Right renal cortex interstitium (tissue), 3 donors: Measurements from ENCODE around the gene RNASE9. TPM values are rescaled to one million over a fixed set of nuclear protein-coding genes. Genes with fewer than 3 reads are reported as not detected.
"Not testable (repeated sequence)": the region's sequence is repeated elsewhere in the genome, so short reads cannot be mapped to it uniquely, and the experiment has no call there.

Experiments
- DNase-seq, 3 donors: peaks; one replicate each; pipeline ENCODE4 v3.0.0-alpha.2; 2013; ENCODE audit warnings: low read depth in 3 of 3, low spot score in 2 of 3
- polyA plus RNA-seq, 3 donors: library from polyadenylated mRNA; unstranded; fragments of 120-200 nt; gene quantifications; one replicate each; pipeline ENCODE4 v1.2.1, GENCODE V29; 2013; ENCODE audit not compliant: insufficient read length in 3 of 3

The RNASE9 gene
- polyA plus RNA-seq, 3 donors, result not detected

DNA sequence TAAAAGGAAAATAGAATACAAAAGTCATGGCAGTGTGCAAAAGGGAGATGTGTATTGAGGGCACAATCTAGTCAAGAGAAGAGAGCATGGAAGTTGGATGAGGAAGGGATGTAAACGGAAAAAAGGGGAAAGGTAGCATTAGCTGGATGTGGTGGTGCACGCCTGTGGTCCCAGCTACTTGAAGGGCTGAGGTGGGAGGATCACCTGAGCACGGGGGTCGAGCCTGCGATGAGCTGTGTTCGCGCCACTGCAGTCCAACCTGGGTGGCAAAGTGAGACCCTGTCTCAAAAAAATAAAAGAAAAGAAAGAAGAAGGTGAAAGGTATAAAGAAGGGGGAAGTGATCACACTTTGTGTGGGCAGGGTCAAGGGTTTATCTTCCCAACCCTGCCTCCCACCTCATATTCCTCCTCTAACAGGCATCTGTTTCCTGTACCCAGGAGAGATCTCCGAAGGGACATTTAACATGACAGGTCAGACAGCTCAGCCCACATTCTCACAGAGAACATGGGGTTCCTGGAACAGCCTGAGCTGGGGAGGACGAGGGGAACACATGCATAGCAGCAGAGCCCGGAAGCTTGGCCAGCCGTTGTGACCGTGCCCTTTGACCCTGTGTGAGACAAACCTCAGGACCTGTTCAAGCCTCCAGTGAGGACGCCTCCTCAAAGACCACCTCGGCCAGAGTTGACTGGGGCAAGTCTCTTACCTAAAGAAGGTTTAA lies 18.1 kb upstream of the RNASE9 start:
- DNase-seq, result no peak

- DNase-seq, result no peak
Measured at GRCh38 chr14:20578325-20578724, 17.5 kb upstream of the RNASE9 start.

GRCh38 chr14:20572382-20572990 lies 11.6 kb upstream of the RNASE9 start:
- DNase-seq, result not testable (repeated sequence)

DNA sequence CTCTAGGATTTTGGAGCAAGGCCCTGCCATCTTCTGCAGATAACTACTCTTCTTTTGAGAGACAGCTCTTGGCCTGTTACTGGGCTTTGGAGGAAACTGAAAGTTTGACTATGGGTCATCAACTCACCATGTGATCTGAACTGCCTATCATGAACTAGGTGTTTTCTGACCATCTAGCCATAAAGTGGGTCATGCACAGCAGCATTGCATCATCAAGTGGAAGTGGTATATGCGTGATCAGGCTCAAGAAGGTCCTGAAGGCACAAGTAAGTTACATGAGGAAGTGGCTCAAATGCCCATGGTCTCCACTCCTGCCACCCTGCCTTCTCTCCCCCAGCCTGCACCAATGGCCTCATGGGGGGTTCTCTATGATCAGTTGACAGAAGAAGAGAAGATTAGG lies 9.9 kb upstream of the RNASE9 start:
- not testable (repeated sequence) for DNase-seq

- DNase-seq, result not testable (repeated sequence)
Measured at GRCh38 chr14:20569865-20570264, 9.0 kb upstream of the RNASE9 start.

- no peak for DNase-seq
Measured at GRCh38 chr14:20569066-20569465, 8.2 kb upstream of the RNASE9 start.

- no peak for DNase-seq
Measured at GRCh38 chr14:20568393-20568792, 7.5 kb upstream of the RNASE9 start.

- not testable (repeated sequence) for DNase-seq
Measured at GRCh38 chr14:20567199-20567598, 6.4 kb upstream of the RNASE9 start.

DNA sequence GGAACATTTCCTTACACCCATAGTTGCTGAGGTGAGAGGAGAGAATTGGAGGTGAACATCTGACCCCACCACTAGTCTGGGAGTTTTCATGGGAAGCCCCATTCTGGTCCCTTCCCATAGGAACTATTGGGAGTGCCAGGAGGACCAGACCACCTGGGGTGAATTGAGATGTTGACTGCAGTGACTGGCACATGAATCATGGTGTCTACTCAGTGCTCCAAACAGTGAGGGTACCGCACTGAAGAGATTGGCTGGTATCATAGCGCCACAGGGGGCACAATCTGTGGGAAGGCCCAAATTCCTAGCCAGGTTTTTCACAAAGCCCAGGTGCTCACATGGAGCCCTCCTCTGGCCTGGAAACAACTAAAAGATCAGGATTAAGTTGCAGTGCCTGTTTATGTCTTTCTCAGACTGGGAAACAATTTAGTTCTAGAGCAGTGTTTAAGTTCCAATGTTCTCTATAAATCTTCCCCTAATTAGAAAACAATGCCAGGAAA lies 3.7 kb upstream of the RNASE9 start:
- no peak for DNase-seq

DNA sequence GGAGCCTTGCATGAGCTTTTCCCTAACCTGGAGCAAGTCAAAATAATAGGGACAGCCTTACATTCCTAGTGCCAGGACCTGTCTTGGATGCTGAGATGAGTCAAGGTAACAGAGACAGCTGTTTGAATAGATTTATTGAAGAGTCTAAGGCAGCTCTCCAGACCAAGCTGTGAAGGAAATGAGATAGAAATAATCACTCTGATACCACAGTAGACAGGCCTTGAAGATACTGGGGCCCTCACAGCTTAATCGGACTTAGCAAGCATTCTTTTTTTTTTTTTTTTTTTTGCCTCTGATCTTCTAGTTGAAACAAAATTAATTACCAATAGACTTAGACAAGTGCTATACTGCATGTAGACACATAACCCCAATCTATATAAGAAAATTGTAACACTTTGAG lies 3.1 kb upstream of the RNASE9 start:
- DNase-seq, result no peak

DNA sequence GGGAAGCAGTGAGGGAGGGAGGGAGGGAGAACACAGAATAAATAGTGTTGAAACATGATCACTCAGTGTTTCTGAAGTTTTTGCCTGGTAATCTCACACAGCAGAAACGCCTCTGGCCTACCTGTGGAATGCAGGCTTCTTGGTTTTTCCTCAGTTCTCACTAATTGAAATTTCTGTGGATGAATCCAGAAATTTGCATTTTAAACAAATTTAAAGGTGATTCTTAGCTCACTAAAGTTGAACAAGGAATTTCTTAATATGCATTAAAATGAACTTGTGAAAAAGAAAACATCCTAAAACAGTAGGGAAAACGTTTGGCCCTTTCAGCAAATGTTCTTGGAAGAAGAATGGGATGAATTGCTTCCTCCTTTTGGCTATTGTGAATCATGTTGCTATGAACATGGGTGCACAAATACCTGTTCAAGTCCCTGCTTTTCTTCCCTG lies 1.4 kb downstream of the RNASE9 start:
- DNase-seq, result no peak

GRCh38 chr14:20557212-20557542 lies 3.7 kb downstream of the RNASE9 start:
- no peak for DNase-seq

GRCh38 chr14:20556500-20557211 lies 4.2 kb downstream of the RNASE9 start:
- no peak for DNase-seq

DNA sequence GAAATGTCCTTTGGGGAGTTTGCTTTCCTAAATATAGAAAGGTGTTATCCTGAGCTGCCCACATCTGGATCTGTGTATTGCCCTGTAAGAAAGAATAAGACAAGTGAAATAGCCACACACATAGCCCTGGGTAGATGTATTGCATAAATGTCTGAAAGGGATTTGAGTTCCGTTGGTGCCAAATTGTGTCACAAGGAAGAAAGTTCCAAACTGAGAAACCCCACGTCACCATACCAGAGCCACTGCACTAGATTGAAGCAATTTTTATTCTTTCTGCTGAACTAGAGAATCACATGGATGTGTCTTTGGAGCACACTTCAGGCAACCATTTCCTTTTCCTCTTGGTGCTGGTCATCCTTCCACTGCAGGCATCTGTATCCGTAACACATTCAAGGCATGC lies 5.0 kb downstream of the RNASE9 start:
- no peak for DNase-seq

GRCh38 chr14:20553024-20553423 lies 7.8 kb downstream of the RNASE9 start:
- no peak for DNase-seq

- DNase-seq, result no peak
Measured at GRCh38 chr14:20551606-20552005, 9.2 kb downstream of the RNASE9 start.

- no peak for DNase-seq
Measured at GRCh38 chr14:20550926-20551325, 9.9 kb downstream of the RNASE9 start.

DNA sequence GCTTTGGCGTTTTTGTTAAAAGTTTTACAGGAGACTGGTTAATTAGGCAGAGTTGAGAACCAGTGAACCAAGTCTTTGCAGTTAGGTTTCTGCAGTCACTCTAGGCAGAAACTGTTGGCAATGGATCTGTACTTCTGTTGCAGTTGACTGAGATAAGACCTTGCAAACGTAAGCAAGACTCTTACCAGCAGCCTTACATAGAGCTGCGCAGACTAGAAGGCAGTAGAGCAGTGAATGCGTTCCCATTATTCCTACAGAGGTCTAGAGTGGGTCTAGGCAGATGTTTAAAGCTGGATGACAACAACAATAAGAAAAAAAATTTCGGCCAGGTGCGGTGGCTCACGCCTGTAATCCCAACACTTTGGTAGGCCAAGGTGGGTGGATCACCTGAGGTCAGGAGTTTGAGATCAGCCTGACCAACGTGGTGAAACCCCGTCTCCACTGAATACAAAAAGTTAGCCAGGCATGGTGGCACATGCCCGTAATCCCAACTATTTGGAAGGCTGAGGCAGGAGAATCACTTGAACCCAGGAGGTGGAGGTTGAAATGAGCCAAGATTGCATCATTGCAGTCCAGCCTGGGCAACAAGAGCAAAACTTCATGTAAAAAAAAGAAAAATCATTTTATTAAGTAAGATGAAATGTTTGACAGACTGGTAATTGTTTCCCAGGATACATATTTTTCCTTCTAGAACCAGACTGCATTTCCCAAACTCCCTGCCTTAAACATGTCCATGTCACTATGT lies 12.3 kb downstream of the RNASE9 start:
- DNase-seq, result no peak

DNA sequence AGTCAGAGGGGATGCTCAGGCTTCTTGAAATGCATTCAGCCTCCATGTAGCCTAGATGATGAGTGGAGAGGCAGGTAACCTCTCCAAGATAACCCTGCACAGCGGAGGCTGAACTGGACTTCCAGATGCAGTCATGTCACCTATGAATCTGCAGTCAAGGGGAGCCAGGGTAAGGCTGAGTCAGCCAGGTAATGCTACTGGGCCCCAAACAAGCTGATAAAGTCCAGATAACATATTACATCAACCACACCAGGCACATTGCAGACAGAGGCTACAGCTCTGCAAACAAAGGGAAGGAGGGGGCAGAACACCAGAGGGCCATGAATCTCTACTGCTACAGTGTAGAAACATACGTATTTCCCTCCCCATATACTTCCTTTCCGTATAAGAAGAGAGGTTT lies 14.0 kb downstream of the RNASE9 start:
- DNase-seq, result no peak

DNA sequence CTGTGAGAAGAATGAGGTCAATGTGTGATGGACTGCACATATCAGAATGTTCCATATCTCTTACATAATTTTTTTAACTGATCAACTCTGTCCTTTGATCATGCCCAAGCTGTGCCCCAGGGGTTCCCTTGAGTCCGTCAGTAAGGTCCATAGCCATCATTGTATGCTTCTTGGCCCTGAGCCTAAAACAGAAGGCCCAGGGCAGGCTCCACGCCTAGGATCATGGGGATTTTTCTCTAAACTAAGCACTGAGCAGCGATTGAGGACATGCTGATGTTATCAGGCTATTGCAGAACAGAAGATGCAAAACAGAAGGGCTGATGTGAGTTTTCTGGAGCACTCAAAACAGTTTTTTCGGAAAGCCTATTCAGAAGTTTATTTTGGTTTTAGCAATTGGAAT lies 20.9 kb downstream of the RNASE9 start:
- no peak for DNase-seq
